WTC11 (cell line): Measurements from ENCODE around the gene COIL.

Experiments
- CREB1 ChIP-seq: sonication (generic); formaldehyde crosslinking; IDR thresholded peaks from 2 replicates; pipeline ENCODE4 v1.8.0; 2023; ENCODE audit warnings: mild to moderate bottlenecking, missing genetic modification reagents
- NFATC4 ChIP-seq: fragments of 250-450 bp; sonication (Bioruptor Pico); IDR thresholded peaks from 2 replicates; pipeline ENCODE4 v1.9.0; 2021; ENCODE audit warnings: mild to moderate bottlenecking
- NR2C2 ChIP-seq: sonication (generic); formaldehyde crosslinking; IDR thresholded peaks from 2 replicates; pipeline ENCODE4 v1.8.0; 2022; ENCODE audit warnings: mild to moderate bottlenecking, missing genetic modification reagents
- SP1 ChIP-seq: sonication (generic); formaldehyde crosslinking; conservative IDR thresholded peaks from 2 replicates; pipeline ENCODE4 v1.8.1; 2022; ENCODE audit warnings: missing genetic modification reagents
- ZNF232 ChIP-seq: sonication (generic); formaldehyde crosslinking; IDR thresholded peaks from 2 replicates; pipeline ENCODE4 v1.8.0; 2022; ENCODE audit warnings: mild to moderate bottlenecking, missing genetic modification reagents
- ZNF423 ChIP-seq: fragments of 250-450 bp; sonication (Bioruptor Pico); IDR thresholded peaks from 2 replicates; pipeline ENCODE4 v2.1.2; 2022; ENCODE audit warnings: mild to moderate bottlenecking, moderate library complexity
- TF ChIP-seq, protein P1 (sequence below): sonication (generic); formaldehyde crosslinking; IDR thresholded peaks from 2 replicates; pipeline ENCODE4 v1.8.0; 2022; ENCODE audit warnings: mild to moderate bottlenecking, missing genetic modification reagents
- TF ChIP-seq, protein P2 (sequence below): sonication (generic); formaldehyde crosslinking; IDR thresholded peaks from 2 replicates; pipeline ENCODE4 v1.8.0; 2022; ENCODE audit warnings: mild to moderate bottlenecking, missing genetic modification reagents
- TF ChIP-seq, protein P3 (sequence below): fragments of 200-600 bp; IDR thresholded peaks from 2 replicates; pipeline ENCODE4 v1.8.0; 2022; ENCODE audit warnings: antibody characterized with exemption
- TF ChIP-seq, protein P4 (sequence below): sonication (generic); formaldehyde crosslinking; IDR thresholded peaks from 2 replicates; pipeline ENCODE4 v1.8.1; 2022; ENCODE audit warnings: low read depth, mild to moderate bottlenecking, moderate library complexity, missing genetic modification reagents, borderline replicate concordance

DNA sequence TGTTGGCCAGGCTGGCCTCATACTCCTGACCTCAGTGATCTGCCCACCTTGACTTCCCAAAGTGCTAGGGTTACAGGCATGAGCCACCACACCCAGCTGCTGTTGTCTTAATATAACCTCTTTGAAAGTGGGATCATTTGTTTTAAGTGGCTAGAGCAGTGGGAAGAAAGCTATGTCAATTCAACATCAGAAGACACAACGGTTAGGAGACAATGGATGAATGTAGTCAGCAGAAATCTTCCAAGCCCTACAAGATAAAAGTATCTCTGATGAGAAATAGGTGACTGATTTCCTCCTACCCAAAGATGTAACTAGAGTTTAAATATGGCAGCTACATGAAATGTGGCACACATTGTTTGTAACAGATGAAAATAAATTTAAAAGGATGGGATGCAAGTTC is 27.0 kb downstream of the COIL start:
- TF ChIP-seq, protein P1, sequence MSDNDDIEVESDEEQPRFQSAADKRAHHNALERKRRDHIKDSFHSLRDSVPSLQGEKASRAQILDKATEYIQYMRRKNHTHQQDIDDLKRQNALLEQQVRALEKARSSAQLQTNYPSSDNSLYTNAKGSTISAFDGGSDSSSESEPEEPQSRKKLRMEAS (CRISPR knock-in tag) = no peak
- no peak for TF ChIP-seq NR2C2 (CRISPR knock-in tag)
- TF ChIP-seq, protein P2, sequence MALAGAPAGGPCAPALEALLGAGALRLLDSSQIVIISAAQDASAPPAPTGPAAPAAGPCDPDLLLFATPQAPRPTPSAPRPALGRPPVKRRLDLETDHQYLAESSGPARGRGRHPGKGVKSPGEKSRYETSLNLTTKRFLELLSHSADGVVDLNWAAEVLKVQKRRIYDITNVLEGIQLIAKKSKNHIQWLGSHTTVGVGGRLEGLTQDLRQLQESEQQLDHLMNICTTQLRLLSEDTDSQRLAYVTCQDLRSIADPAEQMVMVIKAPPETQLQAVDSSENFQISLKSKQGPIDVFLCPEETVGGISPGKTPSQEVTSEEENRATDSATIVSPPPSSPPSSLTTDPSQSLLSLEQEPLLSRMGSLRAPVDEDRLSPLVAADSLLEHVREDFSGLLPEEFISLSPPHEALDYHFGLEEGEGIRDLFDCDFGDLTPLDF (CRISPR knock-in tag) = no peak
- TF ChIP-seq ZNF423 (CRISPR knock-in tag) = no peak
- TF ChIP-seq ZNF232 (CRISPR knock-in tag) = no peak
- TF ChIP-seq, protein P3, sequence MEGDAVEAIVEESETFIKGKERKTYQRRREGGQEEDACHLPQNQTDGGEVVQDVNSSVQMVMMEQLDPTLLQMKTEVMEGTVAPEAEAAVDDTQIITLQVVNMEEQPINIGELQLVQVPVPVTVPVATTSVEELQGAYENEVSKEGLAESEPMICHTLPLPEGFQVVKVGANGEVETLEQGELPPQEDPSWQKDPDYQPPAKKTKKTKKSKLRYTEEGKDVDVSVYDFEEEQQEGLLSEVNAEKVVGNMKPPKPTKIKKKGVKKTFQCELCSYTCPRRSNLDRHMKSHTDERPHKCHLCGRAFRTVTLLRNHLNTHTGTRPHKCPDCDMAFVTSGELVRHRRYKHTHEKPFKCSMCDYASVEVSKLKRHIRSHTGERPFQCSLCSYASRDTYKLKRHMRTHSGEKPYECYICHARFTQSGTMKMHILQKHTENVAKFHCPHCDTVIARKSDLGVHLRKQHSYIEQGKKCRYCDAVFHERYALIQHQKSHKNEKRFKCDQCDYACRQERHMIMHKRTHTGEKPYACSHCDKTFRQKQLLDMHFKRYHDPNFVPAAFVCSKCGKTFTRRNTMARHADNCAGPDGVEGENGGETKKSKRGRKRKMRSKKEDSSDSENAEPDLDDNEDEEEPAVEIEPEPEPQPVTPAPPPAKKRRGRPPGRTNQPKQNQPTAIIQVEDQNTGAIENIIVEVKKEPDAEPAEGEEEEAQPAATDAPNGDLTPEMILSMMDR = no peak
- no peak for TF ChIP-seq SP1 (CRISPR knock-in tag)
- TF ChIP-seq, protein P4, sequence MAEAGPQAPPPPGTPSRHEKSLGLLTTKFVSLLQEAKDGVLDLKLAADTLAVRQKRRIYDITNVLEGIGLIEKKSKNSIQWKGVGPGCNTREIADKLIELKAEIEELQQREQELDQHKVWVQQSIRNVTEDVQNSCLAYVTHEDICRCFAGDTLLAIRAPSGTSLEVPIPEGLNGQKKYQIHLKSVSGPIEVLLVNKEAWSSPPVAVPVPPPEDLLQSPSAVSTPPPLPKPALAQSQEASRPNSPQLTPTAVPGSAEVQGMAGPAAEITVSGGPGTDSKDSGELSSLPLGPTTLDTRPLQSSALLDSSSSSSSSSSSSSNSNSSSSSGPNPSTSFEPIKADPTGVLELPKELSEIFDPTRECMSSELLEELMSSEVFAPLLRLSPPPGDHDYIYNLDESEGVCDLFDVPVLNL (CRISPR knock-in tag) = no peak
- no peak for TF ChIP-seq NFATC4 (CRISPR knock-in tag)
- TF ChIP-seq CREB1 (CRISPR knock-in tag) = no peak
